ENCODE results near the gene TGFBR2.

DNA sequence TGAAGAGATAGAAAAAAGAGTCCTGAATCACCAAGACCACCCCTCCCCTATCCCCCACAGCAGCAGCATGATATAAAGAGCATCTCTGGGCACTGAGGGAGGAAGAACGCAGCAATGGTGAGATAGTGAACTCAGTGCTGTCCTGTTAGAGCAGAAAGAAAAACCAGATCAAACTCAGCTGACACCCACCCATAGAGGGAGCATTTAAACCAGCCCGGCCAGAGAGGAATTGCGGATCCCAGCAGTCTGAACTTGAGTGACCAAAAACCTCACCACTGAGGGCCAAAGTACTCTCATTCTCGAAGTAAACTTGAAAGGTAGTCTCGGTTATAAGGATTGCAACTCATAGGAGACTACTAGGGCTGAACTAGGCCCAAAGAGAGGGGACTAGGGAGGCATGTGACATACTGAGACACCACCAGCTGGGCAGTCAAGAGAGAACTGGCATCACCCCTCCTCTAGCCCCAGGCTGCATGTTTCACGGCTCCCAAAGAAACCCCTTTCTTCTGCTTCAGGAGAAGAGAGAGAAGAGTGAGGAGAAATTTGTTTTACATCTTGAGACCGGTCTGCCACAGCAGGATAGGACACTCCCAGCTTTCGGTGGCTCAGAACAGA, 39.2 kb upstream of the TGFBR2 start:
- TF ChIP-seq ZBTB8A (CRISPR knock-in tag; IDR thresholded peaks at IDR 0.05; ENCODE audit: borderline replicate concordance, low read depth) (no peak), ZNF703 (CRISPR knock-in tag; IDR thresholded peaks at IDR 0.05; ENCODE audit: borderline replicate concordance) (no peak), MXI1 (IDR thresholded peaks at IDR 0.05; ENCODE audit: borderline replicate concordance, low read depth, low read length) (no peak), TOPORS (CRISPR knock-in tag; IDR thresholded peaks at IDR 0.05) (no peak), FOXM1 (CRISPR knock-in tag; IDR thresholded peaks at IDR 0.05) (no peak), TBX3 (IDR thresholded peaks at IDR 0.05; ENCODE audit: borderline replicate concordance) (no peak), GABPA (IDR thresholded peaks at IDR 0.05; ENCODE audit: low read depth, low read length) (no peak), GABPA (CRISPR knock-in tag; IDR thresholded peaks at IDR 0.05; ENCODE audit: low read depth) (no peak)

Data from HepG2 (cell line).